HG03432 (cell line): Measurements from ENCODE around the gene CEP89.
"Not testable (repeated sequence)": the region's sequence is repeated elsewhere in the genome, so short reads cannot be mapped to it uniquely, and the experiment has no call there.

Experiments used
- ATAC-seq: cut with Tn5 transposase; IDR thresholded peaks from one replicate; pipeline ENCODE4 v1.9.1; 2021; ENCODE audit warnings: mild to moderate bottlenecking, moderate library complexity; ENCODE audit not compliant: unreplicated experiment

Gene CEP89

DNA sequence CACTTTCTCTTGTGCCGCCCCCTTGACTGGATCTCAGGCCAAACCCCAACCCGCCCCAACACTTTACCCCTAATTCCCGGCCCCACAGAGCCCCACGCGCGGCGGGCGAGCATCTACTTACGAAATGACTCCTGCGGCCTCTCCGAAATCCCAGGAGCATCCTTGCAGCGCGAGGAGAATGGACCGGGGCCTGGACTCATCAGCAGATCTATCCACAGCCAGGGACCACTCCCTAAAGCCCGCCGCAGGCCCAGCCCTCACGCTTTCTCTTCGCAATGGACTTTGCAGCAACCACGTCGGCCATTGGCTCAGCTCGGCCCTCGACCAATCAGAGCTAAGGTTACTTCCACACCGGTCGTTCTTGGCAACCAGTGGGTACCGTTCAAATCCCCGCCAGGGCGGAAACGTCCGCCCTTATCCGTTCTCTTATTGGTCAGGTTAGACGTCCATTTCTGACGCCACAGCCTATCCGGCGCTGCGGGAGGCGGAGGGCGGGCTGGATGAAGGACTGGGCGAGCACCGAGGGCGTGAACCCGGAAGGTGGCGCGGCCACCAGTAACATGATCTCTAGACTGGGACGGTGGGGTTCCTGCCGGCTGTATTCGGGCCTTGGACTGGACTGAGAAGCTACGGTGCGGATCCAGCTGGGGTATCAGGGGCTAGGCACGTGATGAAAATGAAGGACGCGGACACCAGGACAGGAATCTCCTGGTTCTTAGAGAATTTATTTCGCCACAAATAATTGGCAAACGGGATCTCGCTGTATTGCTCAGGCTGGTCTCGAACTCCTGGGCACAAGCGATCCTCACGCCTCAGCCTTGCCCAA is at the start of gene CEP89, which contains the start of gene FAAP24:
CEP89 (minus strand) TSS at position 244 of the 826 bp plus-strand sequence; CDS start at position 160, 84 bp downstream.
FAAP24 (plus strand) TSS at position 528 of the 826 bp plus-strand sequence. CDS start 955 bp downstream, outside the sequence.
- ATAC-seq, result peak; percentile 98

DNA sequence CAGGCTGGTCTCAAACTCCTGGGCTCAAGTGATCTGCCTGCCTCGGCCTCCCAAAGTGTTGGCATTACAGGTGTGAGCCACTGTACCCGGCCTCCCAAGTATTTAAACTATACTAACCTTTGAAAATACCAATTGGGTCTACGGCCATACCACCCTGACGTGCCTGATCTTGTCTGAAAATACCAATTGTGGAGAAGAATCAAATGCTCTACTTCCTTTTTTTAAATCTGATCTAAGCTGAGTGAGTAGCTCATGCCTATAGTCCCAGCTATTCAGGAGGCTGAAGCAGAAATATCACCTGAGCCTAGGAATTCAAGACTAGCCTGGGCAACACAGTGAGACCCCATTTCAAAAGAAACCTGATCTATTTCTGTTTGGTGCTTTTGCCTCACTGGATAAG is 39.1 kb upstream of the CEP89 start:
- ATAC-seq, result not testable (repeated sequence)

DNA sequence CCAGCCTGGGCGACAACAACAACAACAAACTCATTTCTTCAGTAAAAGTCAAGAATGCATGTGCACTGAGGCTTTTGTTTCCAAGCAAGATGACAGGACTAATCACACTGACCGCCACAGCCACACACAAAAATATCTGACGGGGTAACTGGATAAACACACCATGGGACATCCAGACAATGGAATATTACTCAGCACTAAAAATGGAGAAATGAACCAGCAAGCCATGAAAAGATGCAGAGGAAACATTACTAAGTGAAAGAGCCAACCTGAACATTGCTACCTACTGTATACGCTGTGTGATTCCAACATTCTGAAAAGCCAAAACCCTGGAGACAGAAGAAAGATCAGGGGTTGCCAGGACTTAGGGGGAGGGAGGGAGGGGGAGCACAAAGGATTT is 37.0 kb upstream of the CEP89 start:
- ATAC-seq, result no peak

DNA sequence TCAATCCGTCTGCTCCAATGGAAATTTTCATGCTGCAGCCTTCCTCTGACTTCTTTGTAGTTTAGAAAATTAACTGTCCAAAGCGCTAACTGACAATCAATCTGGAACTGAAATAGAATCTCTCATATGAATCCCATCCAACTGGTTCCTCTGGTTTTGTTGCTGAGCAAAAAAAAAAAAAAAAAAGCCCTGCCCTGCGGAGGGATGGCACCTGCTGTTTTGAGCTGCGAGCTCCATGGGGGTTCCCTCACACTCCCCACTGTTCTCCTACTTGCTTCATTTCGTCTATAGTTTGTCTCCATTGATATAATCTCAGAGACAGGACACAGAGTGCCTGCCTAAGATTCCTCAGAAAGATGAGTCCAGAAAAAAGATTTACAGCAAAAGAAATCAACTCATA is 33.7 kb upstream of the CEP89 start:
- ATAC-seq, result no peak

DNA sequence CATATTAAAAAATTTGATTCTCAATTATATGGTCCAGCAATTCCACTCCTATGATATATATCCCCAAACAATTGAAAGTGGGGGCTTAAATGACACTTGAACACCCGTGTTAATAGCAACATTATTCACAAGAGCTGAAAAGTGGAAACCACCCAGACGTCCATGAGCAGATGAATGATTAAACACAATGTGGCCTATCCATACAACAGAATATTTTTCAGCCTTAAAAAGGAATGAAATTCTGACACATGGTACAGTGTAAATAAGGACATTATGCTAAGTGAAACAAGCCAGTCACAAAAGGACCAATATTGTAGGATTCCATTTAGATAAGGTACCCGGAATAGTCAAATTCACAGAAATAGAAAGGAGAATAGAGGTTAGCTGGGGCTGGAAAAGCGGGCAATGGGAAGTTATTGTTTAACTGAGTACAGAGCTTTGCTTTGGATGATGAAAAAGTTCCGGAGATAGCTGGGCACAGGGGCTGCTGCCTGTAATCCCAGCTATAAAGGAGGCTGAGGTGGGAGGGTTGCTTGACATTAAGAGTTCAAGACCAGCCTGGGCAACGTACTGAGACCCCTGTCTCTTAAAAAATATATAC is 31.8 kb upstream of the CEP89 start:
- ATAC-seq, result not testable (repeated sequence)

DNA sequence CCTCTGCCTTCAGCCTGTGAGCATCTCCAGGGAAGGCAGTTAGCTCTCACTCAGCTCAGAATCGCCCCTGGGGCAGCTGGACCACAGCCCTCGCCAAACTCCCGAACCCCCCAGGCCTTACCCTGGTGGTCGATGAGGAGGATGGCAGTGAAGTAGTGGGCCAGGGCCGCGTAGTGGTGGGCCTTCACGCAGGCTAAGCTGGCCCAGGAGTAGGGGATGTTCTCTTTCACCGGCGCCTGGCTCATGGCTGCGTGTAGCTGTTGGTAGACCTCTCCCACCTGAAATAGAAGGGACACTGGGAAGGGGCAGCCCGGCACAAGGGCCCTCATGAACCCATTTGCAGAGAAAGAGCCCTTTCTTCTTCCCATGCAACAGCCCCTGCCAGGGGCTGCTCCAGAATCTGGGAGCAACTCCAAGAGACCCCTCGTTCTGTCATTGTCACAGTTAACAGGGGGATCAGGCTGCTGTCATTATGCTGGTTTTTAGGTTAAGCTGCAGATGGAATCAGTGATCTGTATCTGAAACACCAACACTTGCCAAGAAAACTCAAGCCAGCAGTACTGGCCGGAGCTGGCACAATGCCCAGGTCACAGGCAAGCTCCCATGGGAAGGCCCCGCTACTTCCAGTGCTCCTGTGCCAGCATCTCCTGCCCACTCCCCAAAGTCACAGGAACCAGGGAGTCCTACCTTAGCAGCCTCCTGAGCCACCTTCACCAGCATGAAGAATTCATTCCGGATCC is 30.5 kb upstream of the CEP89 start:
- not testable (repeated sequence) for ATAC-seq

DNA sequence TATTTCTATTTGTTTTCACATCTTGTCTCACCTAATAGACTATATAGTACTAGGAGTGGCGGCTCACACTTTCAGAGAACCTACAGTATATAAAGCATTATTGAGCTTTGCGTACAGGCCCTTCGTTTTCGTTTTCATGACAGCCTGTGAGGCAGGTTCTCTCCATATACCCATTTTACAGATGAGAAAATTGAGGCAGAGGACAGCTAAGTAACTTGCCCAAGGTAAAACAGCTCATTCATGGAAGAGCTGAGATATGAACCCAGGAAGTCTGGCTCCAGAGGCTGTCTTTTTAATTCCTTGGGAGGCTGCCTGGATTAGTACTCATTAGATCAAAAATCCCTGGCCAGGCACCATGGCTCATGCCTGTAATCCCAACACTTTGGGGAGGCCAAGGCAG is 29.2 kb upstream of the CEP89 start:
- no peak for ATAC-seq

DNA sequence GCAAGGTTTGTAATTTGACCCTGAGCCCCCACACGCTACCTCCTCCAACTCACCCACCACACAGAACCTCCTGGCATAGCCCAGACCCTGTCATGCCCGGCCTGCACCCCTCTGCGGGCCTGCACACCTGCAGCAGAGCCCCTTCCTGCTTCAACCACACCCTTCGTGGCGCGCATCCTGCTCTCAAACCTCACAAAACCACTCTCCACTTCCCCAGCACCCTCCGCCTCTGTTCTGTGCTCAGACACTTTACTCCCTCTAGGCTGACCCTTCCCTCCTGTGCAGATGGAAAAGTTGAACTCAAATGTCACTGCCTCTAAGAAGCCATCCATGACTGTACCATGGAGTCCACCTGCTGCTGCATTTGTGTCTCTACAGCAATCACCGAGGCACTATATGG is 28.8 kb upstream of the CEP89 start:
- no peak for ATAC-seq

DNA sequence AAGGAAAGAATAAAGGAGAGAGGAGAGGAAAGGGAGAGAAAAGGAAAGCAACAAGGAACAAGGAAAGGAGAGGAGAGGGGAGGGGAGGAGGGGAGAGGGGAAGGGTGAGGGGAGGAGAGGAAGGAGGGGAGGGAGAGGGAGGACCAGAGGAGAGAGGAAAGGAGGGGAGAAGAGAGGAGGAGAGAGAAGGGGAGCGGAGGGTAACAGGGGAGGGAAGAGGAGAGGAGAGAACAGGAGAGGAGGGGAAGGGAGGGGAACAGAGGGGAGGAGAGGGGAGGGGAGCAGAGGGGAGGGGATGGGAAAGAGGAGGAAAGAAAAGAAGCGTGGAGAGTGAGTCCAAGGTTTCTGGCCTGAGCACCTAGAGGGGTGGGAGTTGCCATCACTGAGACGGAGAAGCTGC is 27.0 kb upstream of the CEP89 start:
- no peak for ATAC-seq

DNA sequence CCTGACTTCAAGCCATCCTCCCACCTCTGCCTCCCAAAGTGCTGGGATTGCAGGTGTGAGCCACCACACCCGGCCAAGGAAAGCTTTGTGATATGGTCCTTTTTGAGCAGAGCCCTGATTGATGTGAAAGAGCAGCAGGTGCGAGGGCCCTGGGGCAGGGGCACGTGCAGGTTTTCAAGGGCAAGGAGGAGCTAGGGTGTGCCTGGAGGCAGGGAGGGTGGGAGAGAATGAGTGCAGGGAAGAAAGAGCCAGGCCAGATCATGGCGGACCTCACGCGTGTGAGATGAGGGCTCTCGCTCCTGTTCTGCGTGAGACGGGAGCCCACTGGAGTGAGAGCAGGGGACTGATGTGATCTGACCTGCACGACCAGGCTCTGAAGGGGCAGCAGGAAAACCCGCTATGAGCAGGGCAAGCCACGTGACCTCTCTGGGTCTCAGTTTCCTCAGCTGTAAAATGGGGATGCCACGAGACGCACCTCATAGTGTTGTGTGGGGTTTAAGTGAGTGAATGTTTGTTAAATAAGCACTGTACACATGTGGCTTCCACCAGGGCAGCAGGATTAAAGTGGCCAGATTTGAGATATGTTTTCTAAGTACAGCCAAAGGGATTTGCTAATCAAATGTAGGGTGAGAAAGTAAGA is 26.1 kb upstream of the CEP89 start:
- ATAC-seq, result no peak

DNA sequence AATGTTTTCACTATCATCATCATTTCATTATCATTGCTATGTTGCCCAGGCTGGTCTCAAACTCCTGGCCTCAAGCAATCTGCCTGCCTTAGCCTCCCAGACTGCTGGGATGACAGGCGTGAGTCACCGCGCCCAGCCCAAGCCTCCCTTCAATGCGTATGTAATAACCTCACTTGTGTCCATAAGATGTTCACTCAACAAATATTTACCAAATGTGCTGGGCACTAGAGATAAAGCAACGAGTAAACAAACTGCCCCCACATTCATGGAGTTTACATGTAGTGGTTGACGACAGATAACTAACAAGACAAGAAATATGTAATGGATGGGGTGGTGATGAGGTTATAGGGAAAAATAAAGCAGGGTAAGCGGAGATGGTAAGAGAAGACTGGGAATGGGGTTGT is 25.3 kb upstream of the CEP89 start:
- not testable (repeated sequence) for ATAC-seq

DNA sequence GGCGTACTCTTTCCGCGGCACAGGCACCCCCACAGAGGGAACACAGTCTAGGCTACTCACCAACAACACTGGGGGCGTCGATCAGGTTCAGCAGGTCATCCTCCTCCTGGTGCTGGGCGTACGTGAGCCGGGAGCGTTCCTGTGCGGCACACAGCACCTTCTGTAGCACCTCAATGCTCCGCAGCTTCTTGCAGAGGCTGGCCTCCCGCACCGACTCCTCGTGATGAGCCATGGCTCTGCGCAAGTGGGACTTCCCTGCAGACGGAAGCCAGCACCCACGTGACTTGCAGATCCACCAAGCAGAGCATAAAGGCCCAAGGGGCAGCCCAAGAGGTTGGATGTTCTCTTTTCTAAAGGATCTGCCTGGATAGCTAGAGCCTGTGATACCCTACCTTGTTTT is 24.2 kb upstream of the CEP89 start:
- ATAC-seq, result not testable (repeated sequence)

DNA sequence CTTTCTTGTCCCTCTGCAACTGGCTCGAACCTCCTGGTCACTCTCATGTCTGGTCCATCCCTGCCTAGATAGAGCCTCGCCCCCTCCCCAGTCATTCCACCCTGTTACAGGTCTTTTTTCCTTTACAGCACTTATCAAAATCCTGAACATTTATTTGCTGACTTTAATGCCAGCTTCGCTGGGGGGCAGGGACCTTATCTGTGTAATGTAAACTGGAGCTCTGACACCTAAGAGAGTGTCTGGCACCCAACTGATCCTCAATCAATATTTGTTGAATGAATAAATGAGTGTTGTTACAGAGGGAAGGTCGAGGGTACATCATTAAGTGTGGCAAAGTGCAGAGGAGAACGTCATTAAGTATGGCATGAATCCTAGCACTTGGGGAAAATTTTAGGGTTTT is 17.0 kb upstream of the CEP89 start:
- ATAC-seq, result no peak

DNA sequence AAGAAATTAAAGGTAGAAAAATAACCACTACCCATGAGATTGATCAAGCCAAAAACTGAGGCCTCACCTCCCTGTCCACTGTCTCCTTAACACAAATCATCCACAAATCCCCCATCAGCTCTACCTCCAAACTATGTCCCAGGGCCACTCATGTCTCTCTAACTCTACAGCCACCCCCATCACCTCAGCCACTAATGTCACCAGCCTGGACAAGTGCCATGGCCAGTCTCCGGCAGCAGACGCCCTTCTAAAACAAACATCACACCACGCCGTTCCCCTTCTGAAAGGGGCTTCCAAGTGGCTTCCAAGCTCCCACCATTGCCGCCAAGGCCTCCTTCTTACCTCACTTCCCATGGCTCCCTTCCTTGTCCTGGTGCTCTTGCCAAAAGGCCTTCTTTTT is 16.5 kb upstream of the CEP89 start:
- ATAC-seq, result not testable (repeated sequence)

DNA sequence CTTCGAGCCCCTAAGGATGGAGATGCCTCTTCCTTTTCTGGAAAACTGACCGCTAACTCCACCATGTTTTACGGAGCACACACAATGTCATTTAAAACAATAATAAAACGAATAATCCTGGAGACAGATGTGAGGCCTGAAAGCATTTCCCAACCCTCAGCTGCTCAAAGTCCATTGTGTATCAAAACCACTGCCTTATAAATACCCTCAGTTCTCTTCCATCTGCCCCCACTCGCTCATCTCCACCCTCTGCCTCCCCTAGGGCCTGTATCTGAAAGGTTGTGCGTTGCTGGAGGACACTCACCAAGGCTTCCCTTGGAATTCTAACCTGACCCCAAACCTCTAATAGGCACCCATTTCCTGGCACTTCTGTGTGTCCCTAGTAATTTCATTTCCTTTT is 10.7 kb upstream of the CEP89 start:
- ATAC-seq, result not testable (repeated sequence)

DNA sequence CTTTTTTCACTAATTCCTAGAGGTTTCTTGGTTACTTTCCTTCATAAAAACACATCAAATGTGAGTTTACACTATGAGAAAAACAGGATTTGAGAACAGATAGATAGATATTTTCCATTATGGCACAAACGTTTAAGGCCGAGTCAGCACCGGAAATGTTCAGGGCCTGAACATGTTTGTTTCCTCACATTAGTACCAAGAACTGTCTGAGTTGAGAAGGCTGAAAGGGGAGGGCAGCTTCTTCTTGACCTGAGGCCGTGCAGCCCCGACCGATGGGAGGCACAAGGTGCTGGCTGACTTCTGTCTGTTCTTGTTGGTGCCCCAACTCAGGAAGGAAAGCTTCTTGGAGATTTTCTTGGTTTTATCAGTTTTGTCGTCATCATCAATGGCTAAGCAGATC is 8.0 kb upstream of the CEP89 start:
- not testable (repeated sequence) for ATAC-seq

DNA sequence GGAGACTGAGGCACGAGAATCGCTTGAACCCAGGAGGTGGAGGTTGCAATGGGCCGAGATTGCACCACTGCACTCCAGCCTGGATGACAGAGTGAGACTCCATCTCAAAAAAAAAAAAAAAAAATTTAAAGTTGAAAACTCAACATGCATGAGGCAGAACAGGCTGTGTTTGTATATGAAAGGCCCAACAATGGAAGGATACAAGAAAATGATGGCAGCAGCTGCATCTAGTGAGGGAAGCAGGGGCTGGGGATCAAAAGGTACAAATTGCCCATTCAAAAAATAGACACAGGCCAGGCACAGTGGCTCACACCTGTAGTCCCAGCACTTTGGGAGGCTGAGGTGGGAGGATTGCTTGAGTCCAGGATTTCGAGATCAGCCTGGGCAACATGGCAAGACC is 6.1 kb upstream of the CEP89 start:
- not testable (repeated sequence) for ATAC-seq

DNA sequence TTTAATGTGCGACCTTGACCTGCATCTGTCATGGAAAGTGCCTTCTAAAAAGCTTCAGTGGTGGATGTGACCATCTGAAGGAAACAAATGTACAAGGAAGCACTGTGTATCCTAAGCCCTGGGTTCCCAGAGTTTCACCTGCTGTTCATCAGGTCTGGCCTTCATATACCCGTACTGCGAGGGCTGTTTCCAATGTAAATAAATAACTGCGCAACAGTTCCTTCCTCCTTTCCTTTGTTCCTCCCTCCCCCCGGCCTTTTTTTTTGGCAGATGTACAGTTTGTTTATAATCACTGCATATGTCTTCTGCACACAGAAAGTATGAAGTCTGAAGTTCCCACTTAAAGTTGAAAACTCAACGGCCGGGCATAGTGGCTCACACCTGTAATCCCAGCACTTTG is 5.5 kb upstream of the CEP89 start:
- ATAC-seq, result no peak

DNA sequence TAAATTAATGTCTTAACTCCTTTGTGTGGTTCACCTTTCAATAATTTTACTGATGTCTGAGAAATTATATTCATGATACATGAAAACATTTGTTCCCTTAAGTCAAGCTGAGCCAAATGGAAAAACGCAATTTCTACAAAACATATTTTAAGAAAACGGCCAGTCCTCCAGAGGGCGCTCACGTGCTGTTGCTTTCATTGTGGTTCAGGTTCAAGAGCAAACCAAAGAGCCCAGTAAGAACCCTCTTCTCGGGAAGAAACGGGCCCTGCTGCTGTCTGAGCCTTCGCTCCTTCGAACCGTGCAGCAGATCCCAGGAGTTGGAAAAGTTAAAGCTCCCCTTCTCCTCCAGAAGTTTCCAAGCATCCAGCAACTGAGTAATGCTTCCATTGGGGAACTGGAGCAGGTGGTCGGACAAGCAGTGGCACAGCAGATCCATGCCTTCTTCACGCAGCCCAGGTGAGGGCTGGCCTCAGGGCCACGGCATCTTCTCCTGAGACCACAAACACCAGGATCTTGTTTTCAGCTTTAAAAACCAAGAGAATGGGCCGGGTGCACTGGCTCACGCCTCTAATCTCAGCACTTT is 4.6 kb upstream of the CEP89 start:
- no peak for ATAC-seq

DNA sequence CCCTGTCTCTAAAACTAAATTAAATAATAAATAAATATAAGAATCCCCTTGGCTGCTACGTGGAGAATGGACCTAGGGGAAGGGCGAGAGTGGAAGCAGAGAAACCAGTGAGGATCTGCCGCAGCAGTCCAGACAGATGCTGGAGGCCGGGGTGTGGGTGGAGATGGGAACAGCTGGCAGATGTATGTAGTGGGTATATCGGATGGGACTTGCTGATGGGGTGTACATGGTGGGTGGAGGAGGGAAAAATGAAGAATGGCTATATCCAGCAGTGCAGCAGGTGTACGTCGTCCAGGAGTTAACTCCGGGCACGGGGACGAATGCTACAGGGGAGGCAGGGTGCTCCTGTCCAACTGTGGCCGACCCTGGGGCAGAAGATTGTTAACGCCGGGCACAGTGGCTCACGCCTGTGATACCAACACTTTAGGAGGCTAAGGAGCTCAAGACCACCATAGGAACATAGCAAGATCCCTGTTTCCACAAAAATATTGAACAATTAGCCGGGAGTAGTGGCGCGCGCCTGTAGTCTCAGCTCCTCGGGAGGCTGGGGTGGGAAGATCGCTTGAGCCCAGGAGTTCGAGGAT is 654 bp downstream of the CEP89 start:
- no peak for ATAC-seq
